CD4-positive, alpha-beta T cell treated with Interferon alpha-2 for 1 hour (primary cell): ENCODE results near the gene GALNT5.
"Not testable (repeated sequence)": the region's sequence is repeated elsewhere in the genome, so short reads cannot be mapped to it uniquely, and the experiment has no call there.

Experiments used
- DNase-seq, 2 donors: peaks; one replicate each; pipeline ENCODE4 v3.0.0-alpha.2; 2020 to 2022

Gene GALNT5

DNA sequence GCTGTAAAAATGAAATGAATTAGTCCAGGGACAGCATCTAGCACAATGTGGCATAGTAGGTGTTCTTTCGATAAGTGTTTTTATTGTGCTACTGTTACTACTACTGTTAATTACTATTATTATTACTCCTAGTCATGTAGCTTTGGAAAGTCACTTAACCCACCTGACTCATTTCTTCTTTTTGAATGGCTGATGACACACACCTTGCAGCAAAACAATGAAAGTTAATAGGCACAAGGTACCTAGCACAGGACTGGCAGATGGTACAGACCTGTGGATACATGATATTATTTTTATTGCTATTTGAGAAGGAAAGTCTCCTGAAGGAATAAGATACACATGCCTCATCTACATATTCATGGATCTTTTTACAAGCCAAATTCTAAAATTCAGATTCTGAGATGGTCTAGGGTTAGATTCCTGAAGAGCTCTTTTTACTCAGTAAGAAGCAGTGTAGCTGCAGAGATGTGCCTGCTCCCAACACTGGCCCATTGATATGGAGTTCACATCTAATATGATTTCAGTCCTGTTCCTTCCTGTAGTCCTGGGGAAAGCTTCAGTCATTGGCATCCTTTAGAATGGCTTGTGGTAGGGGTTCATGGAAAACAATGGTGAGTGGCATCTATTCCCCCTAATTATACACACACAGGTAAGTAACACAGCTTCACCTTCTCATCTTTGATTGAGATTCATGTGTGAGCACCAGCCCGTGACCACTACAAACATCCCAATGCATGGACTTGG, 76.0 kb downstream of the GALNT5 start:
- no peak for DNase-seq

DNA sequence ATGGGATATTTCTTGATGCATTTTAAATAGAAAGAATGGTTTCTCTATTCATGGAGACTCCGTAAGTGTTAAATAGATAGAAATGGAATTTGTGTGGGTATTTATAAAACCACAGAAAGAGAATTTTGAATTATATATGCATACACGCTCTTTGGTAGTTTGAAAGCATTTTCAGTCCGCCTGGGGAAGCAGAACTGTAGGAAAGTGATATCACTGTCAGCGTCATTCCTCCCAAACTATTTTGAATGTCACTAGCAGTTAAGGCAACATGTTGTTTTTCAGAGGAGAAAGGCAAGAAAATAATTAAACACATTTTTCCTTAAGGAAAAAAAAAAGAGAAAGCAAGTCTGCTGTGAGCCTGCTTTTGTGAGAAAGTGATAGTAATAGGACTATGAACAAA, 76.8 kb downstream of the GALNT5 start:
- no peak for DNase-seq

GRCh38 chr2:157334797-157335196, 77.3 kb downstream of the GALNT5 start:
- DNase-seq: no peak

DNA sequence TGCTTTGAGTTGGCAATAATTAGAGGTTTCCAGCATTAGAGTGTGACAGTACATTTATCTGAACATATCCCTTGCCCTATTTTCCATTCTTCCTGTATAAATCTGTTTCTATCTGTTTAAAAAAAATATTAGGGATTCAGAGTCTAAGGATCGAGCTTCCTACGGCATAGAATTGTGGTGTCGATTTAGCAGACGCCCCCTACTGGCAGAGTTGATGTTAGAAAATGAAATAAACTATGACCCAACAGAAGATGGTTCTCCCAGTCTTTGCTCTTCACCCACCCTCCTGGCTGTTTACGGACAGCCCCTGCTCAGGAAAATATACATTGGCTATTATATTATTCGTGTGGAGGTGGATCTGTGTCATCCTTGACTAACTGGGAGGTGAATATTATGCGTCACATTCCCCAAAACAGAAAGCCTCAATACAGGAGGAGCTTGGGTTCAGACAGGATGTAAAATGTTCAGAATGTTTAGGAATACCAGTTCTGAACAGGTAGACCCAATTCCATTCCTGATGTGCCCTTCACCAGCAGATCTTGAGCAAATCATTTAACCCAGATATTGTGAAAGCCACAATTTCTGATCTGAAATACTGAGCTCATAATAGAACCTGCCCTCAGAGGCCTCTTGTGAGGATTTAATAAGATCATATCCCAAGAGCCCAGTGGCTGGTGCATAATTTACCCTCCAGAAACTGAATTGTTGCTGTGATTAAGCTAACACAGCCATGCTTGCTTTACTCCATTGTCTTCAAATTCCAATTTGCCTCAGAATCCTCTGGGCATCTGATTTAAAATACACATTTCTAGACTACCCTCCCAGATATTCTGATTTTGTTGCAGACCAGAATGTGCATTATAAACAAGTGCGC, 78.9 kb downstream of the GALNT5 start:
- DNase-seq: peak; percentile 20 to 69

- no peak for DNase-seq
Measured at GRCh38 chr2:157337978-157338377, 80.5 kb downstream of the GALNT5 start.

- no peak for DNase-seq
Measured at GRCh38 chr2:157339965-157340655, 82.6 kb downstream of the GALNT5 start.

GRCh38 chr2:157341381-157341780, 83.9 kb downstream of the GALNT5 start:
- DNase-seq: not testable (repeated sequence)

DNA sequence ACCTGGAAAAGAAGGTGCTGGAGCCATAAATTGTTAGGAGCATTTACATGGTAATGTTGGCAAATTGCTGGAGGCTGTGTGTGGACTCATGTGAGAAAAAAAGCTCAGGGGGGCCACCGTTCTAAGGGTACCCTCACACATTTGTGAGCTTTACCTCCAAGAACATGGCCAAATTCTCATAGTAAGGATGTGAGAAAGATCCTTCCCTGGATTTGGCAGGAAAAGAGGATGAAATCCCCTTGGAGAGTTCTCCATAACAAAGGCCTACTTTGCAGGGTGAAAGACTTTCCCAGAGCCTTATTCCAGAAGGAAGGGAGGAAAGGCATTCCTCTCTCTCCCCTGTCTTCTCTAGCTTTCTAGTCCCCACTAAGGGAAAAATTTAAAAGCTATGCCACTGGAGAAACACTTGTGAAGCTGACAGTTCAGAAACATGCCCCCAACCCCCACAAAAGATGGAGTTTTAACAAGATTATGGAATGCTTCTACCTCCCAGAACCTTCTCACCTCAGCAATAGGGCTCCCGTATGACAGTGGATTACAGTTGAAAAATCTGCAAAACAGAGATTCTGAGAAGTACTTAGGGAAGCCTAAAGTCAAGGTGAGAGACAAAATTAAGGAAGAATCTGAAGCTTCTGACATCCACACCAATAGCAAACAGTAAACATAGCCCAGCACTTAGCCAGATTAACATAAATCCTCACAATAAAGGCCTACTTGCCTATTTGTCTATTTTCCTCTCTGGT, 88.3 kb downstream of the GALNT5 start:
- no peak for DNase-seq

GRCh38 chr2:157348291-157348921, 90.9 kb downstream of the GALNT5 start:
- no peak for DNase-seq

GRCh38 chr2:157349949-157350515, 92.5 kb downstream of the GALNT5 start:
- DNase-seq: no peak

DNA sequence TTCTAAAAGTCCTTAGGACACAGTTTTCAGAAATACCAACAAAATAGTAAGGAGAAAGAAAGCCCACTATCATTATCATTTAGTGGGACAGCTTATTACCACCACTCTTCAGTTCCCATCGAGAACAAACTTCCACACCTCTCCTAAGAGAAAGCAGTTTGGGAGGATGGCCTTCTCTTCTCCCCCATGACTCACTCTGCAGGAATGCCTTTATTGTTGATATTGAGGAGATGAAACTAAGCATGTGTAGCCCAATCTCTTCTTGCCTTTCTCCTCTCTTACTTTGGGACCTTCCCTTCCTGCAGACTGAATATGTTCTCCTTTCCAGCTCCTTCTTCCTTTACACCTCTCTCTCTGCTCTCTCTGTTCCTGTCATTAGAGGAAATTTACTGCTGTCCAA, 98.1 kb downstream of the GALNT5 start:
- DNase-seq: no peak

- DNase-seq: no peak
Measured at GRCh38 chr2:157359628-157360027, 102.1 kb downstream of the GALNT5 start.

DNA sequence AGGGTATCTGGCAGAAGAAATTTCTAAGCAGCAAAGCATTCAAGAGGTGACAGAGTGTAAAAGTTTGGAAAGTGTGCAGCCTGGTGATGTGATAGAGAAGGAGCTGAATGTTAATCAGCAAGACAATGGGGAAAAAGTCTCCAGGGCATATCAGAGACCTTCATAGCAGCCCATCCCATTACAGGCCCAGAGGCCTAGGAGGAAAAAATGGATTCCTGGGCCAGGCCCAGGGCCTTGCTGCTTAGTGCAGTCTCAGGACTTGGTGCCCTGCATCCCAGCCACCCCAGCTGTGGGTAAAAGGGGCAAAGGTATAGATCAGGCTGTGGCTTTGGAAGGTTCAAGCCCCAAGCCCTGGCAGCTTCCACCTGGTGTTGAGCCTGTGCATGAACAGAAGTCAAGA, 104.0 kb downstream of the GALNT5 start:
- no peak for DNase-seq

- DNase-seq: no peak
Measured at GRCh38 chr2:157362627-157363026, 105.1 kb downstream of the GALNT5 start.

DNA sequence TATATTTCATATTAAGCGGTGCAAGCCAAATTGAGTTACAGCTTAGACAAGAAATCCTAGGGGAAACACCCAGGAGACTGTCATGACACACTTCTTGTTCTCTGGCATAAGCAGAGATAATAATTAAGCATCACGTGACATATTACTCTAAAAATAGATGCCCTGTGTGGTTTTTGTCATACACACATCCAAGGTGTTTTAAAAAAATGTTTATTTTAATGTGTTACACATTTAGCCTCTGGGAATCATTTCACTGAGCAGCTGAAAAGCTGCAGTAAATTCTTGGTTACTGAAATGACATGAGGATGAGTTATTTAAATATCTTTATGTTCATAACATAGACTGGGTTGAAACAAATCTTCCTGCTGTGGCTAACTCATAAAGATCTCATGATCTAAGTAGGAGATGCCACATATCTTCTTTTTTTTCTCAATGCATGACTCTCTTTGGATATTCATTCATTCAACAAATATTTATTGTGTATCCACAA, 106.2 kb downstream of the GALNT5 start:
- peak in 1 of 2 donors; percentile 21 for DNase-seq
